Upper lobe of right lung (tissue), 1 donor: Measurements from ENCODE around the gene WNK2. TPM values are rescaled to one million over a fixed set of nuclear protein-coding genes. Genes with fewer than 3 reads are reported as not detected.

Experiments used
- ATAC-seq: fragments of 200-7000 bp; cut with Tn5 transposase; one replicate; pipeline ENCODE4 v1.9.1; 2020; ENCODE audit warnings: mild to moderate bottlenecking, moderate library complexity
- DNase-seq: peaks from one replicate; pipeline ENCODE4 v3.0.0-alpha.2; 2020
- H3K27ac ChIP-seq: fragments of 200-600 bp; one replicate; pipeline ENCODE4 v1.8.0; 2022
- H3K27me3 ChIP-seq: fragments of 200-600 bp; one replicate; pipeline ENCODE4 v1.8.0; 2022; ENCODE audit warnings: mild to moderate bottlenecking
- H3K36me3 ChIP-seq: fragments of 200-600 bp; one replicate; pipeline ENCODE4 v1.8.0; 2022
- H3K4me1 ChIP-seq: fragments of 200-600 bp; one replicate; pipeline ENCODE4 v1.8.0; 2022
- H3K4me3 ChIP-seq: fragments of 200-600 bp; one replicate; pipeline ENCODE4 v1.8.0; 2022; ENCODE audit warnings: mild to moderate bottlenecking
- H3K9me3 ChIP-seq: fragments of 200-600 bp; one replicate; pipeline ENCODE4 v1.8.0; 2022
- intact Hi-C: fragments of 100-400 bp; cut with DNase I; formaldehyde crosslinking; loops from one replicate; pipeline ENCODE4 v1.11.0; 2022
- total RNA-seq: library from RNA; stranded (reverse); fragmentation: NEBNext Ultra II Directional; extraction: Animal tissue kit (Norgen Biotek cat#: 25700); gene quantifications from one replicate; pipeline ENCODE4 v1.2.1, GENCODE V29; 2021
- TF ChIP-seq, protein P1 (sequence below): fragments of 200-600 bp; IDR thresholded peaks from one replicate; pipeline ENCODE4 v1.8.0; 2022; ENCODE audit warnings: antibody characterized with exemption
- donor health status: DM: no; HTN: yes; CAD: no; lungs with severe emphysema.

WNK2 gene
- total RNA-seq, 1 donor from 2014 or later, result 0.35 TPM

- TF ChIP-seq, protein P1, sequence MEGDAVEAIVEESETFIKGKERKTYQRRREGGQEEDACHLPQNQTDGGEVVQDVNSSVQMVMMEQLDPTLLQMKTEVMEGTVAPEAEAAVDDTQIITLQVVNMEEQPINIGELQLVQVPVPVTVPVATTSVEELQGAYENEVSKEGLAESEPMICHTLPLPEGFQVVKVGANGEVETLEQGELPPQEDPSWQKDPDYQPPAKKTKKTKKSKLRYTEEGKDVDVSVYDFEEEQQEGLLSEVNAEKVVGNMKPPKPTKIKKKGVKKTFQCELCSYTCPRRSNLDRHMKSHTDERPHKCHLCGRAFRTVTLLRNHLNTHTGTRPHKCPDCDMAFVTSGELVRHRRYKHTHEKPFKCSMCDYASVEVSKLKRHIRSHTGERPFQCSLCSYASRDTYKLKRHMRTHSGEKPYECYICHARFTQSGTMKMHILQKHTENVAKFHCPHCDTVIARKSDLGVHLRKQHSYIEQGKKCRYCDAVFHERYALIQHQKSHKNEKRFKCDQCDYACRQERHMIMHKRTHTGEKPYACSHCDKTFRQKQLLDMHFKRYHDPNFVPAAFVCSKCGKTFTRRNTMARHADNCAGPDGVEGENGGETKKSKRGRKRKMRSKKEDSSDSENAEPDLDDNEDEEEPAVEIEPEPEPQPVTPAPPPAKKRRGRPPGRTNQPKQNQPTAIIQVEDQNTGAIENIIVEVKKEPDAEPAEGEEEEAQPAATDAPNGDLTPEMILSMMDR, result no peak
- H3K4me3 ChIP-seq, result no peak overlapping the region
- no peaks in the 10 kb centered on the region for H3K36me3 ChIP-seq
- no peak overlapping the region for H3K27ac ChIP-seq
- H3K4me1 ChIP-seq, result no peaks in the 10 kb centered on the region
- H3K9me3 ChIP-seq, result peaks cover 6% of the 10 kb centered on the region
- no peaks in the 10 kb centered on the region for H3K27me3 ChIP-seq
- no peak for ATAC-seq
- intact Hi-C loops, result no loop called here
- DNase-seq, result no peak
These were observed 27.2 kb downstream of the WNK2 start for GRCh38 chr9:93210974-93211653.

DNA sequence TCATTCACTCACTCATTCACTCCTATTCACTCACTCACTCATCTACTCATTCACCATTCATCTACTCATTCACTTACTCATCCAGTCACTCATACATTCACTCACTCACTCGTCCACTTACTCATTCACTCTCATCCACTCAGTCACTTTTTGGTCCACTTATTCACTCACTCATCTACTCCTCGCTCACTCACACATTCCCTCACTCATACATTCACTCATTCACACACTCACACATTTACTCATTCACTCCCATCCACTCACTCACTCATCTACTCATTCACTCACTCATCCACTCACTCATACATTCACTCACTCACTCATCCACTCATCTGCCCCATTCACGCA lies 27.7 kb downstream of the WNK2 start:
- TF ChIP-seq, protein P1, result no peak
- peaks cover 6% of the 10 kb centered on the region for H3K9me3 ChIP-seq
- ATAC-seq, result no peak

GRCh38 chr9:93212409-93212808 lies 28.5 kb downstream of the WNK2 start:
- H3K27me3 ChIP-seq, result no peaks in the 10 kb centered on the region
- ATAC-seq (no peak), DNase-seq (peak; percentile 57)
- no peaks in the 10 kb centered on the region for H3K36me3 ChIP-seq
- H3K27ac ChIP-seq, result no peak overlapping the region
- H3K9me3 ChIP-seq, result peaks cover 6% of the 10 kb centered on the region
- no peak overlapping the region for H3K4me3 ChIP-seq
- intact Hi-C loops, result no loop called here
- no peaks in the 10 kb centered on the region for H3K4me1 ChIP-seq
- TF ChIP-seq, protein P1, result no peak

More for the DNA sequence above, 27.7 kb downstream of the WNK2 start:
- Histone ChIP-seq H3K4me3 (no peak overlapping the region), H3K36me3 (no peaks in the 10 kb centered on the region), H3K4me1 (no peaks in the 10 kb centered on the region), H3K27ac (no peak overlapping the region), H3K27me3 (no peaks in the 10 kb centered on the region)
- DNase-seq, result no peak
- intact Hi-C loops, result no loop called here

GRCh38 chr9:93216073-93216365 lies 32.1 kb downstream of the WNK2 start:
- intact Hi-C loops, result no loop called here
- DNase-seq (no peak), ATAC-seq (no peak)
- Histone ChIP-seq H3K27ac (no peak overlapping the region), H3K9me3 (peaks cover 6% of the 10 kb centered on the region), H3K4me3 (no peak overlapping the region), H3K27me3 (no peaks in the 10 kb centered on the region), H3K36me3 (no peaks in the 10 kb centered on the region), H3K4me1 (no peaks in the 10 kb centered on the region)
- TF ChIP-seq, protein P1, result no peak

DNA sequence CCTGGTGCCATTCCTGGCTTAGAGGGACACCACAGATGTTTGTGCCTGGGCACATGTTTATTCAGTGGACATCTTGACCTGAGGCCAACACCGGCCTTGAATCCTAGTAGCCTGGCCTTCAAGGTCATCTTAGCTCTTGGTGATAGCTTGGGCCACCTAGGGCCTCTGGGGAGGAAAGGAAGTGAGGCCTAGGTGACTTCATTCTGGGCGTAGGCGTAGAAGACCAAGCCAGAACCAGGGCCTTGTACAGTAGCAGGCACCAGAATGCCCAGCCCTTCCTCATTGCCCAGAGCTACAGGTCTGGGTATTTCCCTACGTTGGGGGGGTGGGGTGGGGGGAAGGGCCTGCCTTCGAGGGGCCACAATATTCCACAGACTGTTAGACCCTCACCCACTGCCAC lies 33.8 kb downstream of the WNK2 start:
- H3K27me3 ChIP-seq, result no peaks in the 10 kb centered on the region
- TF ChIP-seq, protein P1, result no peak
- DNase-seq (peak; percentile 16), ATAC-seq (no peak)
- intact Hi-C loops, result no loop called here
- no peak overlapping the region for H3K27ac ChIP-seq
- no peaks in the 10 kb centered on the region for H3K4me1 ChIP-seq
- H3K4me3 ChIP-seq, result no peak overlapping the region
- no peaks in the 10 kb centered on the region for H3K36me3 ChIP-seq
- H3K9me3 ChIP-seq, result peaks cover 6% of the 10 kb centered on the region

- Histone ChIP-seq H3K27ac (no peak overlapping the region), H3K27me3 (no peaks in the 10 kb centered on the region), H3K9me3 (peaks cover 6% of the 10 kb centered on the region), H3K36me3 (no peaks in the 10 kb centered on the region), H3K4me3 (no peak overlapping the region), H3K4me1 (no peaks in the 10 kb centered on the region)
- no peak for ATAC-seq
- peak; percentile 52 for DNase-seq
- intact Hi-C loops, result no loop called here
- TF ChIP-seq, protein P1, result no peak
These were observed 34.2 kb downstream of the WNK2 start for GRCh38 chr9:93218161-93218560.
